ENCODE results near the gene CNTRL.
"Not testable (repeated sequence)": the region's sequence is repeated elsewhere in the genome, so short reads cannot be mapped to it uniquely, and the experiment has no call there.

- TF ChIP-seq SUZ12 (IDR thresholded peaks at IDR 0.05; ENCODE audit: extremely low read depth, insufficient read depth, insufficient read length); ZNF274 (IDR thresholded peaks at IDR 0.05; ENCODE audit: low read depth, low read length): not testable (repeated sequence)
Measured at GRCh38 chr9:121179373-121179721, 104.6 kb downstream of the CNTRL start.
